Measurements from ENCODE around the gene STUB1. TPM values are rescaled to one million over a fixed set of nuclear protein-coding genes. Genes with fewer than 3 reads are reported as not detected.

Gene STUB1
- total RNA-seq, 2 experiments from 2014 or later: 72.4 to 85.5 TPM

DNA sequence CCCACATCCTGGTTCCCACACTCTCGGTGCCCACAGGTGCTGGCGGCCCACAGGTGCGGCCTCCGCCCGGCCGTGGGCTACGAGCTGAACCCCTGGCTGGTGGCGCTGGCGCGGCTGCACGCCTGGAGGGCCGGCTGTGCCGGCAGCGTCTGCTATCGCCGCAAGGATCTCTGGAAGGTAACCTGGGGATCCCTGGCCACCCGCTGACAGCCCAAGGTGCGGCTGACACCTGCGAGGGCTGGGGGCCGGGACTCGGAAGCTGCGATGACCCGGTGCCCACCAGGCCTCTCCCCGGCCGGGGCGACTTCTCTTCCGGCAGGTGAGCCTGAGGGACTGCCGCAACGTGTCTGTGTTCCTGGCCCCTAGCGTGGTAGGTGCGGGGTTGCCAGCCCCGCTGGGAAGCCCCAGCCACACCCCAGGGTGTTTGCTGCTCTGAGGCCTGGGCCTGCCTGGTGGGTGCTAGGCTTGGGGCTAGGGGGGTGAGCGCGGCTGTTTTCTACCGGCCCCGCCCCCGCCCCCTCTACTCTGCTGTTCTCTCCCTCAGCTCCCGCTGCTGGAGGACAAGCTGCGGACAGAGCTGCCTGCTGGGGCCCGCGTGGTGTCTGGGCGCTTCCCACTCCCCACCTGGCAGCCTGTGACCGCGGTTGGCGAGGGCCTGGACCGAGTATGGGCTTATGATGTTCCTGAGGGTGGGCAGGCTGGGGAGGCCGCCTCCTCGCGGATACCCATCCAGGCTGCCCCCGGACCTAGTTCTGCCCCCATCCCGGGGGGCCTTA is 41.7 kb downstream of the STUB1 start:
- intact Hi-C loops (cut with micrococcal nuclease; ENCODE audit: unreplicated experiment): loop anchor here (2.0 to 5.0 kb wide), 2 partner anchors 17 to 40 kb away; partner anchors contain the start of genes JMJD8 and STUB1

GRCh38 chr16:722835-723633 is 42.8 kb downstream of the STUB1 start:
- ChIA-PET POLR2A (no interaction called here), CTCF (ENCODE audit: unreplicated experiment) (no interaction called here)
- no peak for DNase-seq (ENCODE audit: low spot score)
- Histone ChIP-seq H3K36me3 (ENCODE audit: insufficient read depth, low read length) (0 out of 2 replicates have a peak, but pooled peaks cover 10% of the 10 kb centered on the region), H3K27ac (ENCODE audit: low read depth, low read length, poor library complexity, severe bottlenecking) (no peak overlapping the region), H3K9me2 (ENCODE audit: insufficient read depth, low read length) (no peaks in the 10 kb centered on the region), H3K79me2 (ENCODE audit: insufficient read depth, low read depth, low read length) (no peaks in the 10 kb centered on the region), H3K4me1 (ENCODE audit: insufficient read depth, low read length, poor library complexity, severe bottlenecking) (peaks cover 63% of the 10 kb centered on the region), H3K9me3 (ENCODE audit: low read length) (no peaks in the 10 kb centered on the region), H2AFZ (ENCODE audit: low read length) (no peak overlapping the region), H3K4me3 (ENCODE audit: low read depth, low read length, poor library complexity, severe bottlenecking) (no peak overlapping the region), H4K20me1 (ENCODE audit: insufficient read depth, low read length) (no peaks in the 10 kb centered on the region), H3K4me2 (ENCODE audit: low read length) (peak overlapping the region; percentile 88)
- TF ChIP-seq CTCF (conservative IDR thresholded peaks at IDR 0.05; ENCODE audit: low read length) (no peak), EZH2phosphoT487 (IDR thresholded peaks at IDR 0.05; ENCODE audit: borderline replicate concordance, low read depth, low read length) (no peak)
- intact Hi-C loops (cut with micrococcal nuclease; ENCODE audit: unreplicated experiment): loop anchor here (5.0 kb wide), 1 partner anchor 41 kb away; the partner anchor contains the start of genes JMJD8 and STUB1
- BruUV-seq (replicated peaks): no TSS peak

More for the DNA sequence above, 41.7 kb downstream of the STUB1 start:
- Histone ChIP-seq H2AFZ (ENCODE audit: low read length) (no peak overlapping the region), H4K20me1 (ENCODE audit: insufficient read depth, low read length) (no peaks in the 10 kb centered on the region), H3K4me3 (ENCODE audit: low read depth, low read length, poor library complexity, severe bottlenecking) (peak overlapping the region; percentile 95), H3K4me1 (ENCODE audit: insufficient read depth, low read length, poor library complexity, severe bottlenecking) (peaks cover 63% of the 10 kb centered on the region), H3K4me2 (ENCODE audit: low read length) (peak overlapping the region; percentile 88), H3K79me2 (ENCODE audit: insufficient read depth, low read depth, low read length) (no peaks in the 10 kb centered on the region), H3K27ac (ENCODE audit: low read depth, low read length, poor library complexity, severe bottlenecking) (peak overlapping the region; percentile 93), H3K9me2 (ENCODE audit: insufficient read depth, low read length) (no peaks in the 10 kb centered on the region), H3K36me3 (ENCODE audit: insufficient read depth, low read length) (0 out of 2 replicates have a peak, but pooled peaks cover 10% of the 10 kb centered on the region), H3K9me3 (ENCODE audit: low read length) (no peaks in the 10 kb centered on the region)
- no peak for DNase-seq (ENCODE audit: low spot score)
- POLR2A ChIA-PET: interaction anchor here (0.8 to 3.2 kb wide), 4 partner anchors 8 to 66 kb away, joined by 4 to 26 read pairs (median 6); partner anchors contain the start of genes CHTF18 and RPUSD1
- no peak for TF ChIP-seq EZH2phosphoT487 (IDR thresholded peaks at IDR 0.05; ENCODE audit: borderline replicate concordance, low read depth, low read length)
- no peak for TF ChIP-seq CTCF (conservative IDR thresholded peaks at IDR 0.05; ENCODE audit: low read length)
- TSS peak; percentile 77 for BruUV-seq (replicated peaks)
- CTCF ChIA-PET (ENCODE audit: unreplicated experiment): interaction anchor here (0.7 kb wide), 1 partner anchor 15 kb away, joined by 3 read pairs; no protein-coding TSS in a partner anchor

All from OCI-LY7 (cell line).